GM12874 (cell line): ENCODE data around the gene GLP2R.

Experiments used
- CTCF ChIP-seq: IDR thresholded peaks from 2 replicates; pipeline ENCODE4 v1.5.1; 2011; ENCODE audit warnings: low read depth, mild to moderate bottlenecking, control low read depth, low read length, moderate library complexity; ENCODE audit not compliant: insufficient read depth

Gene GLP2R

GRCh38 chr17:9805769-9806168 lies 20.0 kb upstream of the GLP2R start:
- no peak for TF ChIP-seq CTCF

GRCh38 chr17:9806699-9807098 lies 19.0 kb upstream of the GLP2R start:
- TF ChIP-seq CTCF: no peak

- no peak for TF ChIP-seq CTCF
Measured at GRCh38 chr17:9809409-9809808, 16.3 kb upstream of the GLP2R start.

GRCh38 chr17:9810100-9810949 lies 15.4 kb upstream of the GLP2R start:
- no peak for TF ChIP-seq CTCF

GRCh38 chr17:9811086-9811485 lies 14.6 kb upstream of the GLP2R start:
- TF ChIP-seq CTCF: no peak

- no peak for TF ChIP-seq CTCF
Measured at GRCh38 chr17:9811537-9811936, 14.2 kb upstream of the GLP2R start.

- TF ChIP-seq CTCF: no peak
Measured at GRCh38 chr17:9813166-9813565, 12.6 kb upstream of the GLP2R start.
